ENCODE results near the gene SSR4.
A peak's percentile ranks its signal among the peaks of the same experiment; 100 is the strongest.

- TF ChIP-seq POLR2AphosphoS5 (IDR thresholded peaks at IDR 0.05; ENCODE audit: low read depth, low read length) (no peak), EZH2 (IDR thresholded peaks at IDR 0.05) (no peak), POLR2A (IDR thresholded peaks at IDR 0.05; ENCODE audit: borderline replicate concordance, extremely low read depth, insufficient read depth, insufficient read length) (no peak), SP1 (IDR thresholded peaks at IDR 0.05; ENCODE audit: low read depth) (no peak), CEBPB (IDR thresholded peaks at IDR 0.05; ENCODE audit: low read depth) (no peak), YY1 (IDR thresholded peaks at IDR 0.05; ENCODE audit: extremely low read depth, insufficient replicate concordance, low read depth, low read length) (no peak), TCF7L2 (IDR thresholded peaks at IDR 0.05; ENCODE audit: borderline replicate concordance, extremely low read depth, insufficient read depth, insufficient read length) (no peak), MAX (IDR thresholded peaks at IDR 0.05) (no peak), FOSL1 (IDR thresholded peaks at IDR 0.05; ENCODE audit: low read depth) (no peak), EGR1 (IDR thresholded peaks at IDR 0.05; ENCODE audit: low read depth) (no peak)
- TF ChIP-seq, protein P1, sequence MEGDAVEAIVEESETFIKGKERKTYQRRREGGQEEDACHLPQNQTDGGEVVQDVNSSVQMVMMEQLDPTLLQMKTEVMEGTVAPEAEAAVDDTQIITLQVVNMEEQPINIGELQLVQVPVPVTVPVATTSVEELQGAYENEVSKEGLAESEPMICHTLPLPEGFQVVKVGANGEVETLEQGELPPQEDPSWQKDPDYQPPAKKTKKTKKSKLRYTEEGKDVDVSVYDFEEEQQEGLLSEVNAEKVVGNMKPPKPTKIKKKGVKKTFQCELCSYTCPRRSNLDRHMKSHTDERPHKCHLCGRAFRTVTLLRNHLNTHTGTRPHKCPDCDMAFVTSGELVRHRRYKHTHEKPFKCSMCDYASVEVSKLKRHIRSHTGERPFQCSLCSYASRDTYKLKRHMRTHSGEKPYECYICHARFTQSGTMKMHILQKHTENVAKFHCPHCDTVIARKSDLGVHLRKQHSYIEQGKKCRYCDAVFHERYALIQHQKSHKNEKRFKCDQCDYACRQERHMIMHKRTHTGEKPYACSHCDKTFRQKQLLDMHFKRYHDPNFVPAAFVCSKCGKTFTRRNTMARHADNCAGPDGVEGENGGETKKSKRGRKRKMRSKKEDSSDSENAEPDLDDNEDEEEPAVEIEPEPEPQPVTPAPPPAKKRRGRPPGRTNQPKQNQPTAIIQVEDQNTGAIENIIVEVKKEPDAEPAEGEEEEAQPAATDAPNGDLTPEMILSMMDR (IDR thresholded peaks at IDR 0.05 in 2 of 3, conservative IDR thresholded peaks at IDR 0.05 in 1 of 3; ENCODE audit: borderline replicate concordance in 1 of 3, insufficient read depth in 1 of 3, low read depth in 2 of 3, low read length in 2 of 3), result no peak
- TF ChIP-seq, protein P2, sequence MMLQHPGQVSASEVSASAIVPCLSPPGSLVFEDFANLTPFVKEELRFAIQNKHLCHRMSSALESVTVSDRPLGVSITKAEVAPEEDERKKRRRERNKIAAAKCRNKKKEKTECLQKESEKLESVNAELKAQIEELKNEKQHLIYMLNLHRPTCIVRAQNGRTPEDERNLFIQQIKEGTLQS (IDR thresholded peaks at IDR 0.05), result no peak
- TF ChIP-seq, protein P3, sequence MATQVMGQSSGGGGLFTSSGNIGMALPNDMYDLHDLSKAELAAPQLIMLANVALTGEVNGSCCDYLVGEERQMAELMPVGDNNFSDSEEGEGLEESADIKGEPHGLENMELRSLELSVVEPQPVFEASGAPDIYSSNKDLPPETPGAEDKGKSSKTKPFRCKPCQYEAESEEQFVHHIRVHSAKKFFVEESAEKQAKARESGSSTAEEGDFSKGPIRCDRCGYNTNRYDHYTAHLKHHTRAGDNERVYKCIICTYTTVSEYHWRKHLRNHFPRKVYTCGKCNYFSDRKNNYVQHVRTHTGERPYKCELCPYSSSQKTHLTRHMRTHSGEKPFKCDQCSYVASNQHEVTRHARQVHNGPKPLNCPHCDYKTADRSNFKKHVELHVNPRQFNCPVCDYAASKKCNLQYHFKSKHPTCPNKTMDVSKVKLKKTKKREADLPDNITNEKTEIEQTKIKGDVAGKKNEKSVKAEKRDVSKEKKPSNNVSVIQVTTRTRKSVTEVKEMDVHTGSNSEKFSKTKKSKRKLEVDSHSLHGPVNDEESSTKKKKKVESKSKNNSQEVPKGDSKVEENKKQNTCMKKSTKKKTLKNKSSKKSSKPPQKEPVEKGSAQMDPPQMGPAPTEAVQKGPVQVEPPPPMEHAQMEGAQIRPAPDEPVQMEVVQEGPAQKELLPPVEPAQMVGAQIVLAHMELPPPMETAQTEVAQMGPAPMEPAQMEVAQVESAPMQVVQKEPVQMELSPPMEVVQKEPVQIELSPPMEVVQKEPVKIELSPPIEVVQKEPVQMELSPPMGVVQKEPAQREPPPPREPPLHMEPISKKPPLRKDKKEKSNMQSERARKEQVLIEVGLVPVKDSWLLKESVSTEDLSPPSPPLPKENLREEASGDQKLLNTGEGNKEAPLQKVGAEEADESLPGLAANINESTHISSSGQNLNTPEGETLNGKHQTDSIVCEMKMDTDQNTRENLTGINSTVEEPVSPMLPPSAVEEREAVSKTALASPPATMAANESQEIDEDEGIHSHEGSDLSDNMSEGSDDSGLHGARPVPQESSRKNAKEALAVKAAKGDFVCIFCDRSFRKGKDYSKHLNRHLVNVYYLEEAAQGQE (IDR thresholded peaks at IDR 0.05; ENCODE audit: low read depth), result peak; percentile 40
- TF ChIP-seq, protein P4, sequence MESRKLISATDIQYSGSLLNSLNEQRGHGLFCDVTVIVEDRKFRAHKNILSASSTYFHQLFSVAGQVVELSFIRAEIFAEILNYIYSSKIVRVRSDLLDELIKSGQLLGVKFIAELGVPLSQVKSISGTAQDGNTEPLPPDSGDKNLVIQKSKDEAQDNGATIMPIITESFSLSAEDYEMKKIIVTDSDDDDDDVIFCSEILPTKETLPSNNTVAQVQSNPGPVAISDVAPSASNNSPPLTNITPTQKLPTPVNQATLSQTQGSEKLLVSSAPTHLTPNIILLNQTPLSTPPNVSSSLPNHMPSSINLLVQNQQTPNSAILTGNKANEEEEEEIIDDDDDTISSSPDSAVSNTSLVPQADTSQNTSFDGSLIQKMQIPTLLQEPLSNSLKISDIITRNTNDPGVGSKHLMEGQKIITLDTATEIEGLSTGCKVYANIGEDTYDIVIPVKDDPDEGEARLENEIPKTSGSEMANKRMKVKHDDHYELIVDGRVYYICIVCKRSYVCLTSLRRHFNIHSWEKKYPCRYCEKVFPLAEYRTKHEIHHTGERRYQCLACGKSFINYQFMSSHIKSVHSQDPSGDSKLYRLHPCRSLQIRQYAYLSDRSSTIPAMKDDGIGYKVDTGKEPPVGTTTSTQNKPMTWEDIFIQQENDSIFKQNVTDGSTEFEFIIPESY (IDR thresholded peaks at IDR 0.05; ENCODE audit: extremely low read depth, insufficient replicate concordance, low read length), result no peak
Measured at GRCh38 chrX:153832728-153833127, 38.3 kb downstream of the SSR4 start.

Data from HCT116 (cell line).